ENCODE results near the gene MACF1. TPM values are rescaled to one million over a fixed set of nuclear protein-coding genes. Genes with fewer than 3 reads are reported as not detected.

MACF1 gene
- total and polyA plus RNA-seq, 2 of the 13 experiments (the other 11 are each of a cell fraction or from before 2014, with no cell fraction given), result 36.7 to 65.4 TPM

- TF ChIP-seq IRF9 (CRISPR knock-in tag; IDR thresholded peaks at IDR 0.05; ENCODE audit: borderline replicate concordance) (no peak), ZNF761 (CRISPR knock-in tag; conservative IDR thresholded peaks at IDR 0.05) (no peak), PBX3 (CRISPR knock-in tag; IDR thresholded peaks at IDR 0.05; ENCODE audit: borderline replicate concordance) (no peak)
Measured at GRCh38 chr1:39295901-39296300, 91.4 kb downstream of the MACF1 start (continued).

DNA sequence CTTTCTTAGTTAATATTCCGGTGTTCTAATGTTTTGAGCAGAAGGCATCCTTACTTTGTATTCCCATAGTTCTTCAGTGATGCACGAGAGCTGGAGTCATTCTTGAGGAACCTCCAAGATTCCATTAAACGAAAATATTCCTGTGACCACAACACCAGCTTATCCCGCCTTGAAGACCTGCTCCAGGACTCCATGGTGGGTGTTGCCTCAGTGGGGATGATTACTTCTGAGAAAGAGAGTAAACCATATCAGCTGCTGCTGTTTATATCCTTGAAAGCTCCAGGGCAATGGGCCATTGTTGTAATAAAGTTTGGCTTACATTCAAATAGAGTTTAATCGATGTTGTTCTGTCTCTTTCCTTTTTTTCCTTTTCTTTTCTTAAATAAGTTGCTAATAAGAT is 93.1 kb downstream of the MACF1 start:
- H3K9me3 ChIP-seq (ENCODE audit: low read length), result no peaks in the 10 kb centered on the region
- no peak overlapping the region for H3K9ac ChIP-seq (ENCODE audit: insufficient read depth, low read depth, low read length)
- H3K4me1 ChIP-seq (ENCODE audit: insufficient read depth, low read length), result no peaks in the 10 kb centered on the region
- no peak overlapping the region for H3K4me3 ChIP-seq (replicated peaks in 1 of 3; ENCODE audit: insufficient read depth in 1 of 3, low read depth in 2 of 3, low read length in 3 of 3)
- in situ Hi-C loops (cut with HindIII; ENCODE audit: extremely low pct_ligation_motif_present, low pct_unique_long_range_greater_than_20kb), result no loop called here
- peaks cover 25 to 74% of the 10 kb centered on the region in 2 experiments for H3K36me3 ChIP-seq (replicated peaks in 1 of 2; ENCODE audit: control insufficient read depth in 1 of 2, insufficient read depth in 2 of 2, low read length in 2 of 2)
- no peaks in the 10 kb centered on the region for H3K27me3 ChIP-seq (ENCODE audit: control insufficient read depth in 1 of 2, insufficient read depth in 2 of 2, low read length in 2 of 2)
- DNase-seq (ENCODE audit: low spot score), result no peak
- CTCF ChIA-PET (ENCODE audit: low intra/inter-chr PET ratio, low total read pairs), result no interaction called here
- FAIRE-seq, result no peak
- no TSS peak for BruUV-seq (replicated peaks)
- no peak overlapping the region for H3K4me2 ChIP-seq (ENCODE audit: low read depth, low read length)
- ATAC-seq, result no peak
- no peak overlapping the region for H2AFZ ChIP-seq (ENCODE audit: low read length)
- no peak overlapping the region for H3K27ac ChIP-seq (ENCODE audit: extremely low read length, insufficient read depth, low read length)
- no peaks in the 10 kb centered on the region for H4K20me1 ChIP-seq (ENCODE audit: insufficient read depth, low read length)
- H3K79me2 ChIP-seq (ENCODE audit: insufficient read depth, low read length), result no peaks in the 10 kb centered on the region
- POLR2A ChIA-PET, result no interaction called here
- 76% methylated on average over 5 of the region's 5 CpGs for WGBS (ENCODE audit: low lambda C conversion rate)
- intact Hi-C loops (cut with micrococcal nuclease; ENCODE audit: unreplicated experiment), result no loop called here
- TF ChIP-seq CBX2 (IDR thresholded peaks at IDR 0.05; ENCODE audit: low read depth, low read length) (no peak), CBX2 (CRISPR knock-in tag; IDR thresholded peaks at IDR 0.05; ENCODE audit: low read depth) (no peak), CEBPG (CRISPR knock-in tag; IDR thresholded peaks at IDR 0.05) (no peak), PHF5A (CRISPR knock-in tag; IDR thresholded peaks at IDR 0.05; ENCODE audit: low read depth, unreplicated experiment) (no peak), ATRX (CRISPR knock-in tag; IDR thresholded peaks at IDR 0.05; ENCODE audit: borderline replicate concordance) (no peak), ZSCAN30 (CRISPR knock-in tag; IDR thresholded peaks at IDR 0.05) (no peak), TFE3 (CRISPR knock-in tag; IDR thresholded peaks at IDR 0.05) (no peak), ZNF235 (CRISPR knock-in tag; IDR thresholded peaks at IDR 0.05; ENCODE audit: borderline replicate concordance) (no peak), HOXA7 (CRISPR knock-in tag; IDR thresholded peaks at IDR 0.05) (no peak), SNAPC2 (CRISPR knock-in tag; IDR thresholded peaks at IDR 0.05) (no peak), ZNF746 (CRISPR knock-in tag; IDR thresholded peaks at IDR 0.05) (no peak), ZNF260 (CRISPR knock-in tag; IDR thresholded peaks at IDR 0.05; ENCODE audit: borderline replicate concordance, low read depth) (no peak), HMGA1 (CRISPR knock-in tag; conservative IDR thresholded peaks at IDR 0.05) (no peak)
- TF ChIP-seq, protein P1, sequence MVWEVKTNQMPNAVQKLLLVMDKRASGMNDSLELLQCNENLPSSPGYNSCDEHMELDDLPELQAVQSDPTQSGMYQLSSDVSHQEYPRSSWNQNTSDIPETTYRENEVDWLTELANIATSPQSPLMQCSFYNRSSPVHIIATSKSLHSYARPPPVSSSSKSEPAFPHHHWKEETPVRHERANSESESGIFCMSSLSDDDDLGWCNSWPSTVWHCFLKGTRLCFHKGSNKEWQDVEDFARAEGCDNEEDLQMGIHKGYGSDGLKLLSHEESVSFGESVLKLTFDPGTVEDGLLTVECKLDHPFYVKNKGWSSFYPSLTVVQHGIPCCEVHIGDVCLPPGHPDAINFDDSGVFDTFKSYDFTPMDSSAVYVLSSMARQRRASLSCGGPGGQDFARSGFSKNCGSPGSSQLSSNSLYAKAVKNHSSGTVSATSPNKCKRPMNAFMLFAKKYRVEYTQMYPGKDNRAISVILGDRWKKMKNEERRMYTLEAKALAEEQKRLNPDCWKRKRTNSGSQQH (CRISPR knock-in tag; IDR thresholded peaks at IDR 0.05; ENCODE audit: low read depth), result no peak

All from HepG2 (cell line).